Renal pelvis (tissue), 4 donors: Measurements from ENCODE around the gene CREB5. TPM values are rescaled to one million over a fixed set of nuclear protein-coding genes. Genes with fewer than 3 reads are reported as not detected.
"Not testable (repeated sequence)": the region's sequence is repeated elsewhere in the genome, so short reads cannot be mapped to it uniquely, and the experiment has no call there.

Source experiments
- DNase-seq: peaks from one replicate; pipeline ENCODE4 v3.0.0-alpha.2; 2013
- polyA plus RNA-seq, 3 donors: library from polyadenylated mRNA; unstranded; fragments of 120-200 nt; gene quantifications; one replicate each; pipeline ENCODE4 v1.2.1, GENCODE V29; 2013; ENCODE audit not compliant: insufficient read length in 3 of 3

Gene CREB5
- polyA plus RNA-seq, 3 donors = 11.0 to 11.9 (median 11.6) TPM

DNA sequence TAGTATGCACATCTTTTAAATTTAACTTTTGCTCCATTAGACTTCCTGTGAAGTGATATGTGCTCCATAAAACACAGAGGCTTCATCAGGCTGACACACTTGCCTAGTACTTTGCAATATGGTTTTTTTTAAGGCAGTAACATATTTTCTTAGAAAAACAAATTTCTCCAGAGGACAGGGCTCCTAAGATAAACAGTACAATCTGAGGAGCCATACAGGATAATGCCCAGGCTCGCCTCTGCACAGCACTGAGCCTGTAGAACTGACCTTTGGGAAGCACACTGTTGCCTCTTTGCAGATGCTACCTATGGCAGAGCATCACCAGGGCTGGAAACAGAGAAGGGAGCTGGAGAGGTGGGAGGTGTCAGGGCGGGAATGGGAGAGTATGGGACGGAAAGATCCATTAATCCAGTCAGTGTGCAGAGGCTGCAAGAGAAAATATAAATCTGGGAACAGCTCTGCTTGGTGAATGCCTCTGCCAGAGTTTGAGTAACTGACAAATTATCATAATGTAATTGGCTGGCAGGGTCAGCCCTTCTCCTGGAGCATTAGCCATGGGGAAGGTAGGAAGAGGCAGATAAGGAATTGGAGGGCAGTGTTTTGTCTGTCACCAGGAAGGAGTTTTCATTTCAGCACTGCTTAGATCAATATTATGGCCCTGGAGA lies 132.3 kb downstream of the CREB5 start:
- no peak for DNase-seq

DNA sequence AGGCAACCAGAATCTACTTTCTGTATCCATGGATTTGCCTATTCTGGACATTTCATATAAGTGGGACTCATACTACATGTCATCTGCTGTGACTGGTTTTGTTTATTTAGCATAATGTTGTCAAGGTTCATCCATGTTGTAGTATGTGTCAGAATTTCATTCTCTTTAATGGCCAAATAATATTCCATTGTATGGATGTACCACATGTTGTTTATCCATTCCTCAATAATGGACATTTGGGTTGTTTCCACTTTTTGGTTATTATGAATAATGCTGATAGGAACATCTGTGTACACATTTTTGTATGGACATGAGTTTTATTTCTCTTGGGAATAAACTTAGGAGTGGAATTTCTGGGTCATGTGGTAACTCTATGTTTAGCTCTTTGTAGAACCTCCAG lies 133.7 kb downstream of the CREB5 start:
- DNase-seq = no peak

DNA sequence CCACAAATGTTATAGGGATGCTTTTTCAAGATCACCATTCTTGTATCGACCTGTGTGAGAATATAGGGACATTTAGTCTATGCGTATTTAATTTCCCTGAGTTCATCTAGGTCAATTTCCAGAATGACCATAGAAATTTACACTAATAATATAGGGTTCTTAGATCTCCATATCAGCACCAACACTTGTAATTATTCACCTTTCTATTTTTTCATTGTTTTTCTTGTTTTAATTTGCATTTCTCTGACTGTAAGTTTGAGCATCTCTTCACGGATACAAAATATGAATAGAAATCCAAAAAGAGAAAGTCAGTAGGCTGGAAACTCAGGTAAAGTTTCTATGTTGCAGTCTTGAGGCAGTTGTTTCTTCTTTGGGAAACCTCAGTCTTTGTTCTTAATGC lies 134.8 kb downstream of the CREB5 start:
- no peak for DNase-seq

DNA sequence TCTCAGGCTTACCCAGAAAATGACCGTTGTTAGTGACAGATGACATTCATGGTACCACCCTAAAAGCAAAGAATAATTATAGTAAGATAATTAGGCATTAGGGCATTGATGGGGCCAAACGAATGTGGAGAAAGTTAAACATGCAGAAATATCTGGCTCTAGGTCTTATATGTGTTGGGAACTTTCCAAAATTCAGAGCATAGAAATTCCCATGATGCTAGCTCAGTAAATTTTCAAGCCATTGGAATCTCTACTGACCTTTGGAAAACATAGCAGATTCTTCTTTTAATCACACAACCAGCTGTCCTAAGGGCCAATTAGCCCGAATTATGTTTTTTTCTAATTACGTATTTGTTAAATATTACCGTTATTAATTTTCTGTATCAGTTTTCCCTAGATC lies 136.1 kb downstream of the CREB5 start:
- DNase-seq = no peak

DNA sequence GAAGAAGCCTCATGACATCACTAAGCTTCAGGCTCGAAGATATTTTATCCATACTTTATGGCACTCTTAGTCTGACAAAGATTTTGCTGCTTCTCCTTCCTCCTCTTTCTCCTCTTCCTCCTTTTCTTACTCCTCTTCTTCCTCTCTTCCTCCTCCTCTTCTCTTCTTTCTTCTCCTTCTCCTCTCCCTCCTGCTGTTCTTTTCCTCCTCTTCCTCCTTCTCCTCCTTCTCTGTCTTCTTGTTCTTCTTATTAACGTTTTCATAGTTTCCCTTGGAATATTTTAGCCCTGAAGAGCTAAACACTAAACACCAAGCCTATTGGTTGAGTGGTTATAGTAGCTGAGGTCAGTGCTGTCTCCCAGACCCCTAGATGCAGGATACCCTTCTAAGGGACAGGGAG lies 137.7 kb downstream of the CREB5 start:
- no peak for DNase-seq

DNA sequence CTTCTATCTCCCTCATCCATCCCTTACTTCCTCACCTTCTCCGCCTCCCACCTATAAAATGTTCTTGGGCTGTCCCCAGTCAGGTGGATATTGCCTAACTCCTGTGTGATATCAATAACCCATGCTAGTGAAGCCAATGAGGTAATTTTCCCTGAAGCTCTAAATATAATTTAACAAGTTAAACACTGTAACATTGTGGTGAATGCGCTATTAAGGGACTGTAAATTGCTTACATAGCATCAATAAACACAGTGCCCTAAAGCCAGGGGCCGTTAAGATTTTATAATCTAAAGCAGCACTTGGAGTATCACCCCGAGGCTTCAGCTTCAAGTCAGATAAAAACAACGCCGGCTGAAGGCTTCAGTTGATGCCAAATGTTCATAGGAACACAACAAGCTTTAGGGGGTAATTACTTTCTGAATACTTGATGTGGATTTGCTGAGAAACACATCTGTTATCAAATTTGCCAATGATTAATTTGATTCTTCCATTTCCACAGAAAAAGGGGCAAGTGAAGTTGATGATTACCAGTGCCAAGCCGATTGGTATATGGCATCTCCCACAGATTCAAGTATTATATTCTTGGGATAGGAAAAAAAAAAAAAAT lies 138.4 kb downstream of the CREB5 start:
- no peak for DNase-seq

DNA sequence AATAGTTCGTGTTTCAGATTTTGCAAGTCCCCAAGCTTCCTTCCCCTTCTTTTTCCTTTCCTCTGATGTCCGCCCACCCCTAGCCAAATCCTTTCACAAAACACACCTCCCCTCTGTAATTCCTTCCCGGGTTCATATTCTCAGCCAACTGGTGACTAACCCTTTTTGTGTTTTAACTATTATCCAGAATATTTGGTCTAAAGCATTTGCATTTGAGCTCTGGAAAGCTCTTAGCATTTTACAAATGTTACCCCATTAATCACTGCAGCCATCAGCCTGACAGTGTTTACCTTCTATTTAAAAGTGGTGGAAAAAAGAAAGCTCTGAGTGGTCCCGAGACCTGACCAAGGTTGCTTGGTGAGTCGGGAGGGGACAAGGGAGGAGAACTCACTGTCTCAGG lies 139.0 kb downstream of the CREB5 start:
- DNase-seq = no peak

DNA sequence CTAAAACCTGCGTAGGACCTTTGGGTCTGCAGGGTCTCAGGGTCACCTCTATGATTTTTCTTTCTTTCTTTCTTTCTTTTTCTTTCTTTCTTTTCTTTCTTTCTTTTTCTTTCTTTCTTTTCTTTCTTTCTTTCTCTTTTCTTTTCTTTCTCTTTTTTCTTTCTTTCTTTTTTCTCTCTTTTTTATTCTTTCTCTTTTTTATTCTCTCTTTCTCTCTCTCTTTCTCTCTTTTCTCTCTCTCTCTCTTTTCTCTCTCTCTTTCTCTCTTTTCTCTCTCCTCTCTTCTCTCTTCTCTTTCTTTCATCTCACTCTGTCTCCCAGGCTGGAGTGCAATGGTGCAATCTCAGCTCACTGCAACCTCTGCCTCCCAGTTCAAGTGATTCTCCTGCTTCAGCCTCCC lies 139.4 kb downstream of the CREB5 start:
- not testable (repeated sequence) for DNase-seq

DNA sequence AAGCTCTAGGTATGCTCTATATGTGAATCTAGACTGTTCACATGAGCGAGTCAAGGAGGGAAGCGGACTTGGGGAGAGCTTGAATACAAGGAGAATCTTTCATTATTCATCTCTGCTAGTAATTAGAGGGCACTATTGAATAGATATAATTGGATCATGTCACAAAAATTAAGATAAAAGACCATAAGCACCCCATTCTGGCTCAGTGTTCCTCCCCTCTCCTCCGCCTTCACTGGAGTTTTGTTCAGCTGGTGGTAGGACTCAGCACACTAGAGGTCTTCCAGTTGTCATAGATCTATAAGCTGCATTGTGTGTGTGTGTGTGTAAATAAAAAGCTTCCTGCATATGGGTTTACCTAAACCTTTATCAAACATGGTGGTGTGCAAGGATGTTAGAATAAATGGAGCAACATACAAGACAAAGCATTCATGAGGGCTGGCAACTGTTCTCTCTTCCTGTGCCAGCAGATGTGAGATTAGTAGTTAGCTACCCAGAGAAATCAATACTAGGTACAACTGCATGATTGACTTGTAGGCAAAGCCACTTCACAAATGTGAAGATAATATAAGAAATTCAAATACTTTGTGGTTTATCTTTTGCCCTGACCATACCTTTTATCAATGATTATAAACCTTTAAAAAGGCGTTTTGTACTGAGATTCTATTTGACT lies 142.6 kb downstream of the CREB5 start:
- DNase-seq = no peak

DNA sequence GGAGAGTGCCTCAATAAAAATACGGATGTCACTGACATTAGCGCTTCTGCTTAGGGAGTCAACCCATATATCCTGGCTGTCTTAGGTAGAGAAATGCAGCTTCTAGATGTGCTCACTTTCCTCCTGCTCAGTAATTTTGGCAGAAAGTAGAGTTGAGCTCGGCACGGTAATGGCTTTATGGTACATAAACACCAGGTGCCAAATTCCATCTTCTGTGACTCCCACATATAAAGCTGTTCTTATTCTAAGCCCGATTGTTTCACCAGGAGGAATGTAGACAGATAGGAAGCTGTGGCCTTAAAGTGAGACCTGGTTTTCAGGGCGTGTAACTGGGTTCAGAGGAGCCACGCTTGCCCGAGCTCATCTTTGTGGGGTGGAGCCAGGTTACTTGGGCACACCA lies 143.7 kb downstream of the CREB5 start:
- peak; percentile 54 for DNase-seq

DNA sequence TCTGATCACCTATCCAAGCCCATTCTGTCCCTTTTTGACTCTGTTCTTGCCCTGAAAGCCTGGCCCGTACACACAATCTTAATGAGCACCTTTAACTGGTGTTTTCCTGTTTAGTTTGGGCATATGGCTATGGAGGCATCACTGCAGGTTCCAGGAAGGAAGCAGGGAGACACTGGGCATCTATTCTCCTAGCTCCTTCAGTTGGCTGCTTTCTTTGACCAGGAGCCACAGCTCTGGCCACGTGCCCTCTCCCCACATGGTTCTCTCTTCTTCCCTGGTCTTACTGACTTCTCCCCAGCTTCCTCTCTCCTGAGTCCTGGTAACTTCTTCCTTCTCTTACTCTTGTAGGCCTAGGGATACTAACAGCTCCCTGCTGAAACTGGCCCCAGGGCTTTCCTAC lies 144.4 kb downstream of the CREB5 start:
- DNase-seq = no peak

DNA sequence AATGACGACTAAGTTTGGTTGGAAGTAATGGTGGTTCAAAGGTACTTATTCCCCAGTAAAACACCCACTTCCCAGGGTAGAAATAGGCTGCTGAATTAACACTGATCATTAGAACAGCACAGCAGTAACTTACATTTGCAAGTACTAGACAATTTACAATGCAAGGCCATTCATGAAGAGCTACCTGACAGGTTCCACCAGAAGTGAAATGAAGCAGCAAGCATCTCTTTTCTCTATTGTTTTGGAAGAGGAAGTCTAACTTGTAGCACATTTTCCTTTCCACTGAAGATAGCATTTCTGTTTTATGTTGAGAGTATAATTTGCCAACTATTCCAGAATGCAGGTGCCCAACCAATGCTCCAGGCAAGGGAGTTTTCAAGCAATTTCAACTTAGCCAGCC lies 145.9 kb downstream of the CREB5 start:
- no peak for DNase-seq

DNA sequence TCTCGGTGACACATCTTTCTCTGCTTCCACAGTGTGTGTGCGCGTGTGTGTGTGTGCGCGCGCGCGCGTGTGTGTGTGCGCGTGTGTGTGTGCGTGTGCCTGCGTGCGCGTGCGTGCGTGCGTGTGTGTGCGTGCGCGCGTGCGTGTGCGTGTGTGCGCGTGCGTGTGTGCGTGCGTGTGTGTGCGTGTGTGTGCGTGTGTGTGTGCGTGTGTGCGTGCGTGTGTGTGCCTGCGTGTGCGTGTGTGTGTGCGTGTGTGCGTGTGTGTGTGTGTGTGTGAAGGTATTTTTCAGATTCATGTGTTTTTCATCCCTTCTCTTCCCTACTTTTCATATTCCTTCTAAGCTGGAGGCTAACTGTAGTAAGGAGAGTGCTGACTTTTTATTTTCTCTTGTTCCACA lies 148.4 kb downstream of the CREB5 start:
- DNase-seq = no peak

DNA sequence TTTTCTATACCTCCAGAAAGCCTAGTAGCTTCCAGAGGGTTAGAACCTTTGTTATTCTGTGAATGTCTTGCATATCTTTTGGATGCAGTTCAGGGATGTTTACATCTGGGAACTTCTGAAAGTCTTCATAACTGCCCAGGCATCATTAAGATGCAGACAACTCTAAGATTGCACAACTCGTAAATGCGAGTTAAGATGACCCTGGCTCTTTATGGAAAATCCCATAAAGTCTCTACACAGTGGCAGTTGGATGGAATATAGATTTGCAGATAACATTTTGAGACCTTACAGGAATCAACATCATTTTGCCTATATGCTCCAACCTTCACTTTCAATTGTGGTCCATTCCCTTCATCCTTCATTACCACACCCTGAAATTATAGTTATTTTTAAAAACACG lies 151.7 kb downstream of the CREB5 start:
- no peak for DNase-seq

DNA sequence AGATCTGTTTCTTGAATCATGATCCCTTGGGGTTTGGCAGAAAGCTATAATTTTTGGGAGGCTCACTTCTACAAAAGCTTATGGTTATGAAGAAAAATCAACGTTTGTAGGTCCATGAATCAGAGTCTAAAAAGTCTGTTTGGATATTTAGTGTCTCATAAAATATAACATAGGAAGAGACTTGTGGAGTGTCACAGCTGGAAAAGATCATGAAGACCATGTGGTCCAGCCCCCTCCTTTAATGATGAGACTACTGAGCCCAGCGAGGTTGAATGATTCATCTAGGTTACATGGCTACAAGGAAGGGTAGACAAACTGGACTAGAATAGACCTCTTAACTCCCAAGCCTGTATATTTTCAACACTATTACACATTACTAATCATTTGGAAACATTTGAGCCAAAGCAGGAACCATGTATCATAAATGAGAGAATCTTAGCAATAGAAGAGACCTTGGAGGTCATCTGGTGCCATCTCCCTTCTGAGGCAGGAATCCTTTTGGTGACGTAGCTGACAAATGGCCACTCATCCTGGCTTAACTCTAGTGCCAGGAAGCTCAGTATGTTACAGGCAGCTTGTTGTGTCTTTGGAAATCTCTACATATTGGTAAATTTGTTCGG lies 152.5 kb downstream of the CREB5 start:
- no peak for DNase-seq

DNA sequence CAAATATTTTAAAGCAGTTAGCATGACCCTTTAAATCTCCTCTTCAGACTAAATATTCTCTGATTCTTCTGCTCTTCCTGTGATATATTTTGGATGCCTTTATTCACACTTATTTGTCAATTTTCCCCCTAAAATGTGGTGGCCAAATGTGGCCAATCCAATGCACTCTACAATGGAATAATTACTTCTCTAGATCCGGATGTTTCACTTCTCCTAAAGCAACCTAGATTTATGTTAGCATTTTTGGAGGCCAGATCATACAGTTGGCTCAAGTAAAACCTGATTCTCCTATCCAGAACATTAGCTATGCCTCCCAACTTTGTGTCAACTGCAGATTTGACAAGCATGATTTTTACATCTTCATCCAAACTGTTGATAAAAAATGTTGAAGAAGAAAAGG lies 153.7 kb downstream of the CREB5 start:
- DNase-seq = no peak

DNA sequence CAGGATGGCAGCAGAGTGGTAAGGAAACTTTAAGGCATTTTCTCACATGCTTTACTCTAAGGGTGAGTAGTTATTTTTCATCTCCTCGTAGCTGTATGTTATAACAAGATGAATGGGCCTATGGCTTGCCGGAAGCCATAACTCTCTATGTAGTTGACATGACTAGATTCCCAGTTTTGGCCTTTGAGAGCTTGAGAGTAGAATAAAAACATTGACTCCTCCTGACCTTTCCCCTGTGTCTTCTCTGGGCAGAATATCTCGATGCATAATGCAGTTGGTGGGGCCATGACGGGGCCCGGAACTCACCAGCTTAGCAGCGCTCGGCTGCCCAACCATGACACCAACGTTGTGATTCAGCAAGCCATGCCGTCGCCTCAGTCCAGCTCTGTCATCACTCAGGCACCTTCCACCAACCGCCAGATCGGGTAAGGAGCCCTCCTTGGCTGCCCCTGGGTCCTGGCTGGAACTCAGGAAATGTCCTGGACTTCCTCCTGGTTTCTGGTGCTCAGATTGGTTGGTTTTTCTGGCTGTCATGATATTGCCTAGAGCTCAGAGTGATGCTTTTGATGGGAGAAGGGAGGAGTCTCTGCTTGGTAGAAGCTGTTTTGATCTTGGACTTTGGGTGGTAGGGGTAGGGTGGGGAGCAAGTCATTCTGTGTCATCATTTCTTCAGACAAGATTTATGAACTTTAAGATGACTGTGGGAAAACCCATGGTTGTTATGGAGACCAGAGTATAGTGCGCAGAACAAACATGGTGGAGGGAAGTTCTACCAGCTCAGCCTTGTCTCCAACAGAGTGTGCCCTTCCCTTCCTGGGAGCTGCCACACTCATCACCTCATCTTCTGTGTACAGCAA lies 158.0 kb downstream of the CREB5 start:
- no peak for DNase-seq

DNA sequence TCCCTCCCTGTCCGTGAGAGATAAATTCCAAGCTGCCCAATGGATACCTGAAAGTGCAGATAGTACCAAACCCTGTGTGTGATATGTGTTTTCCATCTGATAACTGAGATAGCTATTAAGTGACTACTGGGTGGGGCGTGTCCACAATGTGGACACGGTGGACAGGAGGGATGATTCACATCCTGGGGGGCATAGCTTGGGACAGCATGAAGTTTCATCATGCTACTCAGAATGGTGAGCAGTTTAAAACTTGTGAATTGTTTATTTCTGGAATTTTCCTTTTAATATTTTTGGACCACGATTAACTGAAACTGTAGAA lies 158.6 kb downstream of the CREB5 start:
- DNase-seq = no peak

DNA sequence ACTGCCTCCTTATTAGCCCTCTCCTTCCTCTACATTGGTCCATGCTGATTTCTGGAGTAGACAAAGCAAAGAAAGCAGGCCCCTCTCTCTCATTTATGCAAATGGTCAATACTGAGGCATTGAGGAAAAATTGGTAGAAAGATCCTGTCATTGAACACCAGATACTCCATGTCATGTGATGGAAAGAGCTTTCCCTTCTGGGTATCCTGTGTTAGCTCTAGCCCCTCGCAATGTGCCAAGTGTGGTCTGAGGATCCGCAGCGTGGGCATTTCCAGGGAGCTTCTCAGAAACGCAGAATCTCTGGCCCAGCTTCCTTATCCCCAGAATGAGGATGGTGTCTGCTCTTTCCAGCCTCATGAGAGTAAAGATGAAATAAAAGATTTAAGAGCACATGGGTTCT lies 159.1 kb downstream of the CREB5 start:
- DNase-seq = no peak

DNA sequence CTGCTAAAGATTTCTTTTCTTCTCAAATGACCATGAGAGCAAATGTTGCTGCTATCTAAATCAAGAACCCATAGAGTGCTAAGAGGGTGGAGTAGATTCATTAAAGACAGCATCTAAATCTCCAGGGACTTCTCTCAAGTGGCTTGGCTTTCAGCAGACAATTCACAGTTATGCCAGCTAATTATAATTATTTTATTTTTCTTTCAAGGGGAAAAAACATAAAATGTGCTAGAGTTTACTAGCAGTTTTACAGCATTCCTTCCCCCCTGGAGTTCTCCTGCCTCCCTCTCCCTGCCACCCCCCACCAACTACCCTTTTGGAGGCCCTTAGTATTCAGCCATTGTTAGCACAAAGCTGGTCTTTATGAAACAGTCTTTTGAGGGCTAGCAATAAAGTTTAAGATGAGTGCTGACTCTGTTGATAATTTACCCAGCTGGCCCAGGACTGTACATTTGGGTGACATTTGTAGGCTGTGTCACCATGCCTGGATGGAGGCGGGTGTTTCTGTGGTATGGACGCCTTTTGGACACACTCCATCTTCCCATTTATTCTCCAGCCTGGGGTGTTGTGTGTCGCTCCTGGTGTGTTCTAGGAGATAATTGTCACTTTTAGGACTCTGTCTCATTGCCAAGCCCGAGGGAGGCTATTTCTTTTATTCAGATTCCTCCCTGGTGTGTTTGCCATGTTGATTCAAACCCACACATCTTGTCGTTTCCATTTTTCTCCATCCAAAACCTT lies 160.2 kb downstream of the CREB5 start:
- DNase-seq = no peak

DNA sequence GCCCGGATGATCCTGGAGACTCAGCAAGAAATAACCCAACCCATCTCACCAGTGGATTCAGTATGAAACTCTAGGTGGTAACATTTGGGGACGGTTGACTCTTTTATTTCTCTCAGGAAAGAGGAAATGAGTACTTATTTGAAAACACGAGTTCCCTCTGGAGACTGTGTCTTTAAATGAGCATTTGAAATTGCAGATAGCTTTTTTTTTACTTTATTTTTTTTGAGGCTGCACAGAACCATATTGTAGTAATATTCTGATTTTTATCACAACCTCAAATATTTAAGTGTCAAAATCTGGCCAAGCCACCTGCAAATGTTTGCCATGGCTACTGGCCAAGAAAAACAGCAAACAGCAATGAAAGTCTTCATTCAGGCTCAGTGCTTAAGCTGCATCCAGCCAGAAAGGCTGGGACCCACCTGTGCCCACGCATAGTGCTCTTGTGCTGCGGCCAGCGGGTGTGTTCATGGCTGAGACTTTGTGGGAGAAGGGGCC lies 160.8 kb downstream of the CREB5 start:
- DNase-seq = no peak
